Gastroesophageal sphincter (tissue), 4 donors: ENCODE measurements around the gene CHKA. TPM values are rescaled to one million over a fixed set of nuclear protein-coding genes. Genes with fewer than 3 reads are reported as not detected.

ENCODE experiments used
- ATAC-seq: fragments of 150-250 bp; one replicate; pipeline ENCODE4 v1.9.1; 2016; ENCODE audit warnings: mild to moderate bottlenecking, moderate library complexity
- H3K27ac ChIP-seq, 4 donors: fragments of 200-600 bp; sonication (generic) in 3 of 4; 1 replicate in 3 of 4; 2 replicates in 1 of 4; pipeline ENCODE4 v1.5.1; 2016 to 2019
- H3K27me3 ChIP-seq: fragments of 200-600 bp; sonication (generic); one replicate; pipeline ENCODE4 v1.5.1; 2019
- H3K36me3 ChIP-seq, 2 donors: fragments of 200-600 bp; sonication (generic); one replicate each; pipeline ENCODE4 v1.5.1; 2019; ENCODE audit warnings: control low read depth in 1 of 2
- H3K4me1 ChIP-seq, 3 donors: fragments of 200-600 bp; sonication (generic); 1 replicate in 2 of 3; 2 replicates in 1 of 3; pipeline ENCODE4 v1.5.1; 2016 to 2019; ENCODE audit warnings: control low read depth in 2 of 3
- H3K4me3 ChIP-seq, 2 donors: fragments of 200-600 bp; sonication (generic); one replicate each; pipeline ENCODE4 v1.5.1; 2019; ENCODE audit warnings: mild to moderate bottlenecking in 1 of 2, moderate library complexity in 1 of 2
- H3K9me3 ChIP-seq, 3 donors: fragments of 200-600 bp; sonication (generic); one replicate each; pipeline ENCODE4 v1.5.1; 2017 to 2019; ENCODE audit warnings: control low read depth in 2 of 3
- CTCF ChIP-seq, 4 experiments: fragments of 200-600 bp in 2 of 4; fragments of 450-650 bp in 2 of 4; sonication (generic) in 1 of 4; IDR thresholded peaks; one replicate each; pipeline ENCODE4 v1.5.1; 2017 to 2019; ENCODE audit warnings: antibody characterized with exemption in 4 of 4, mild to moderate bottlenecking in 2 of 4, moderate library complexity in 2 of 4
- EP300 ChIP-seq: sonication (generic); formaldehyde crosslinking; IDR thresholded peaks from one replicate; pipeline ENCODE4 v1.6.1; 2017; ENCODE audit warnings: antibody characterized with exemption, mild to moderate bottlenecking
- POLR2A ChIP-seq, 2 donors: fragments of 450-650 bp; IDR thresholded peaks; one replicate each; pipeline ENCODE4 v1.6.1; 2017; ENCODE audit warnings: antibody characterized with exemption in 2 of 2, mild to moderate bottlenecking in 2 of 2, moderate library complexity in 1 of 2
- POLR2AphosphoS5 ChIP-seq: sonication (generic); formaldehyde crosslinking; IDR thresholded peaks from one replicate; pipeline ENCODE4 v1.6.1; 2017; ENCODE audit warnings: antibody characterized with exemption
- WGBS, 2 donors: methylation state at CpG; one replicate each; pipeline ENCODE4 v1.1.5; 2018; ENCODE audit warnings: low coverage in 1 of 2; 5-methylcytosine and 5-hydroxymethylcytosine counted together
- total RNA-seq, 4 donors: library from RNA; depleted of rRNA; stranded (reverse); fragments of >200 nt; gene quantifications; one replicate each; pipeline ENCODE4 v1.1.0, GENCODE V29; 2016

The CHKA gene
- total RNA-seq, 4 donors from 2014 or later, result 11.1 to 66.1 (median 33.9) TPM

DNA sequence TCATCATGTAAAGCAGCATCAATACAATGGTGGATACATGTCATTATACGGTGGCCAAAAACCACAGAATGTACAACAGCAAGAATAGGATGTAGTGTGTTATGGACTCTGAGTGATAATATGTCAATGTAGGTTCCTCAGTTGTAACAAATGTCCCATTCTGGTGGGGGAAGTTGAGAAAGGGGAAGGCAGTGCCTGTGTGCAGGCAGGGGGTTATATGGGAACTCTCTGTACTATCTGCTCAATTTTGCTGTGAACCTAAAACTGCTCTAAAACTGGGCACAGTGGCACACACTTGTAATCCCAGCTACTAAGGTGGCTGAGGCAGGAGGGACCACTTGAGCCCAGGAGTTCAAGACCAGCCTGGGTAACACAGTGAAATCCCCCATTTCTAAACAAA is 5.9 kb downstream of the CHKA start:
- Histone ChIP-seq H3K4me1 (peaks cover 0 to 61% (median 26%) of the 10 kb centered on the region in 3 donors), H3K27ac (peak overlapping the region in 3 of 4 donors; percentile 9 to 15 (median 14)), H3K4me3 (no peak overlapping the region), H3K9me3 (no peaks in the 10 kb centered on the region), H3K36me3 (no peaks in the 10 kb centered on the region), H3K27me3 (no peaks in the 10 kb centered on the region)
- ATAC-seq, result peak; percentile 13
- no peak for TF ChIP-seq POLR2A (IDR thresholded peaks at IDR 0.05)
- TF ChIP-seq EP300, result no peak
- TF ChIP-seq CTCF (IDR thresholded peaks at IDR 0.05), result no peak
- TF ChIP-seq POLR2AphosphoS5, result no peak
- WGBS, 2 donors, result 100% methylated on average over 1 of the region's 1 CpG; no CpG with 5 or more reads in 1 of the 2 donors

GRCh38 chr11:68113986-68114385 is 7.2 kb downstream of the CHKA start:
- no peaks in the 10 kb centered on the region for H3K36me3 ChIP-seq
- TF ChIP-seq POLR2AphosphoS5 (peak; percentile 59), CTCF (IDR thresholded peaks at IDR 0.05) (peak in 2 of 4 experiments; percentile 25 to 39), POLR2A (IDR thresholded peaks at IDR 0.05) (no peak)
- H3K4me3 ChIP-seq, result no peak overlapping the region
- ATAC-seq, result peak; percentile 61
- no peaks in the 10 kb centered on the region for H3K27me3 ChIP-seq
- H3K27ac ChIP-seq, result peak overlapping the region; percentile 10 to 70 (median 64)
- H3K4me1 ChIP-seq, result peaks cover 0 to 48% (median 20%) of the 10 kb centered on the region in 3 donors
- 6 to 31% methylated on average over 2 to 3 of the region's 3 CpGs for WGBS, 2 donors
- no peaks in the 10 kb centered on the region for H3K9me3 ChIP-seq

GRCh38 chr11:68107689-68108088 is 13.5 kb downstream of the CHKA start:
- Histone ChIP-seq H3K4me3 (no peak overlapping the region), H3K36me3 (no peaks in the 10 kb centered on the region), H3K9me3 (no peaks in the 10 kb centered on the region), H3K27ac (no peak overlapping the region), H3K27me3 (no peaks in the 10 kb centered on the region), H3K4me1 (peaks cover 0 to 11% (median 5%) of the 10 kb centered on the region in 3 donors)
- 73 to 93% methylated on average over 3 to 8 of the region's 10 CpGs for WGBS, 2 donors
- TF ChIP-seq POLR2AphosphoS5 (no peak), EP300 (no peak), CTCF (IDR thresholded peaks at IDR 0.05) (no peak), POLR2A (IDR thresholded peaks at IDR 0.05) (no peak)
- ATAC-seq, result no peak

DNA sequence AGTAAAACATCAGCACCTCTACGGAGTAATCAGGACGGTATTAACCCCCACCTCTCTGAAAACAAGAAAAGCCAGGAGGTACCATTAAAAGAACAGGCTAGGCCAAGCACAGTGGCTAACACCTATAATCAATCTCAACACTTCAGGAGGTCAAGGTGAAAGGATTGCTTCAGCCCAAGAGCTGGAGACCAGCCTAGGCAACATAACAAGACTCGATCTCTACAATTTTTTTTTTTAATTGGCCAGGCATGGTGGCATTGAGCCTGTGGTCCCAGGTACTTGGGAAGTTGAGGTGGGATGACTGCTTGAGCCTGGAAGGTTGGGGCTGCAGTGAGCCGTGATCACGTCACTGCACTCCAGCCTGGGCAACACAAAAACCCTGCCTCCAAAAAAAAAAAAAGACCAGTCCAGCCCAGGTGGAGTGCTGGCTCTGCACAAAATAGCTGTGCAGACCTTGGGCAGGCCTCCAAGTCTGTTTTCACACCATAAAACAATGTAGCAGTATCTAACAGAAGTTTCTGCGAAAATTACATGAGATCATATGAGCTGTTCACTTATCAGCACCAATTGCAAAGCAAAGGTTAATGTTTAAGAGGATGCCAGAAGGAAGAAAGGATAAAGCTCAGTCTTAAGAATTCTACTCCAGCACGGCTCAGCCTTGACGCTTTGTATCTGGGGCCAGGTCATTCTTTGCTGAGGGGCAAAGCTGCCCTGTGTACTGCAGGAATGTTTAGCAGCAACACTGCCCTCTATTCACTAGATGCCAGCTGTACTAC is 14.8 kb downstream of the CHKA start:
- Histone ChIP-seq H3K4me3 (no peak overlapping the region), H3K9me3 (no peaks in the 10 kb centered on the region), H3K36me3 (no peaks in the 10 kb centered on the region), H3K27me3 (no peaks in the 10 kb centered on the region), H3K27ac (peak overlapping the region in 2 of 4 donors; percentile 20 to 39), H3K4me1 (peaks cover 0 to 11% (median 5%) of the 10 kb centered on the region in 3 donors)
- TF ChIP-seq EP300, result no peak
- no peak for TF ChIP-seq CTCF (IDR thresholded peaks at IDR 0.05)
- no peak for TF ChIP-seq POLR2A (IDR thresholded peaks at IDR 0.05)
- no peak for TF ChIP-seq POLR2AphosphoS5
- ATAC-seq, result no peak
- 43 to 55% methylated on average over 3 to 7 of the region's 8 CpGs for WGBS, 2 donors
